Hematopoietic multipotent progenitor cell treated with erythropoietin and hydrocortisone succinate and interleukin-3 and kit ligand, for 15 days (in vitro differentiated cells): ENCODE data around the gene PARD6B.
"Not testable (repeated sequence)": the region's sequence is repeated elsewhere in the genome, so short reads cannot be mapped to it uniquely, and the experiment has no call there.

ENCODE experiments used
- DNase-seq: peaks from one replicate; pipeline ENCODE4 v3.0.0-alpha.2; 2015; ENCODE audit warnings: low spot score

PARD6B gene

GRCh38 chr20:50731055-50731929 lies at the start of gene PARD6B:
PARD6B (plus strand) TSS chr20:50731580; CDS start chr20:50731787, 207 bp downstream.
- DNase-seq: peak; percentile 99

- no peak for DNase-seq
Observed at GRCh38 chr20:50682065-50682464, 49.3 kb upstream of the PARD6B start.

- no peak for DNase-seq
Observed at GRCh38 chr20:50682947-50683530, 48.3 kb upstream of the PARD6B start.

- no peak for DNase-seq
Observed at GRCh38 chr20:50683570-50683969, 47.8 kb upstream of the PARD6B start.

GRCh38 chr20:50686821-50687220 lies 44.6 kb upstream of the PARD6B start:
- DNase-seq: no peak

- no peak for DNase-seq
Observed at GRCh38 chr20:50688256-50688975, 43.0 kb upstream of the PARD6B start.

GRCh38 chr20:50689864-50690649 lies 41.3 kb upstream of the PARD6B start:
- DNase-seq: peak; percentile 76

GRCh38 chr20:50690650-50691572 lies 40.5 kb upstream of the PARD6B start, which contains the start of gene RIPOR3:
RIPOR3 (minus strand) TSS chr20:50691542; CDS start chr20:50691128, 414 bp downstream.
- peak; percentile 93 for DNase-seq

GRCh38 chr20:50691573-50692551 lies 39.5 kb upstream of the PARD6B start:
- peak; percentile 79 for DNase-seq

- DNase-seq: no peak
Observed at GRCh38 chr20:50692552-50692933, 38.8 kb upstream of the PARD6B start.

- no peak for DNase-seq
Observed at GRCh38 chr20:50693001-50693400, 38.4 kb upstream of the PARD6B start.

- no peak for DNase-seq
Observed at GRCh38 chr20:50694379-50695134, 36.8 kb upstream of the PARD6B start.

- no peak for DNase-seq
Observed at GRCh38 chr20:50695135-50695872, 36.1 kb upstream of the PARD6B start.

GRCh38 chr20:50698255-50698654 lies 33.1 kb upstream of the PARD6B start:
- DNase-seq: not testable (repeated sequence)

- no peak for DNase-seq
Observed at GRCh38 chr20:50699688-50700087, 31.7 kb upstream of the PARD6B start.

- DNase-seq: no peak
Observed at GRCh38 chr20:50701041-50701963, 30.1 kb upstream of the PARD6B start.
